Adrenal gland (tissue), 12 donors: ENCODE results near the gene DMD. TPM values are rescaled to one million over a fixed set of nuclear protein-coding genes. Genes with fewer than 3 reads are reported as not detected.

Source experiments
- DNase-seq, 7 donors: peaks; one replicate each; pipeline ENCODE4 v3.0.0-alpha.2; 2019 to 2020
- H3K27ac ChIP-seq, 5 donors: fragments of 200-600 bp; sonication (generic) in 4 of 5; 1 replicate in 3 of 5; 2 replicates in 2 of 5; pipeline versions ENCODE4 v1.5.1 to v1.8.0; 2016 to 2020; ENCODE audit warnings: mild to moderate bottlenecking in 1 of 5
- H3K27me3 ChIP-seq: fragments of 200-600 bp; 2 replicates; pipeline ENCODE4 v1.8.0; 2021
- H3K36me3 ChIP-seq, 2 donors: fragments of 200-600 bp; replicated peaks in 1 of 2; 1 replicate in 1 of 2; 2 replicates in 1 of 2; pipeline versions ENCODE4 v1.5.1 to v1.8.0; 2018 to 2022
- H3K4me1 ChIP-seq, 2 donors: fragments of 200-600 bp; replicated peaks in 1 of 2; 1 replicate in 1 of 2; 2 replicates in 1 of 2; pipeline versions ENCODE4 v1.5.1 to v1.8.0; 2018 to 2021
- H3K4me3 ChIP-seq, 4 donors: fragments of 200-600 bp; sonication (generic) in 3 of 4; one replicate each; pipeline ENCODE4 v1.5.1; 2016 to 2018
- H3K9me3 ChIP-seq, 3 donors: fragments of 200-600 bp; sonication (generic) in 1 of 3; replicated peaks in 1 of 3; 1 replicate in 2 of 3; 2 replicates in 1 of 3; pipeline versions ENCODE4 v1.5.1 to v1.8.0; 2016 to 2021
- CTCF ChIP-seq, 6 experiments: fragments of 450-650 bp in 4 of 6; fragments of 200-600 bp in 2 of 6; sonication (generic) in 1 of 6; IDR thresholded peaks; 1 replicate in 5 of 6; 2 replicates in 1 of 6; pipeline versions ENCODE4 v1.5.1 to v1.8.0; 2016 to 2021; ENCODE audit warnings: antibody characterized with exemption in 6 of 6, mild to moderate bottlenecking in 2 of 6, moderate library complexity in 1 of 6
- POLR2A ChIP-seq, 2 donors: fragments of 450-650 bp; IDR thresholded peaks; one replicate each; pipeline ENCODE4 v1.6.1; 2017; ENCODE audit warnings: antibody characterized with exemption in 2 of 2, mild to moderate bottlenecking in 2 of 2, moderate library complexity in 1 of 2
- WGBS, 4 donors: extraction: QIAGEN DNeasy Blood & Tissue Kit in 2 of 4; methylation state at CpG; one replicate each; pipeline versions ENCODE4 v1.1.5 to v1.1.7; 2013 to 2017; 5-methylcytosine and 5-hydroxymethylcytosine counted together
- intact Hi-C, 2 donors: fragments of 100-400 bp; cut with DNase I; formaldehyde crosslinking; loops; one replicate each; pipeline versions ENCODE4 v1.14.1 to v1.15.0; 2022 to 2023
- polyA plus RNA-seq, 3 donors: library from polyadenylated mRNA; stranded (reverse); fragments of 200-250 nt in 2 of 3; fragments of 350-450 nt in 1 of 3; fragmentation: Illumina TruSeq in 1 of 3; extraction: RNeasy Lipid Tissue Mini Kit (QIAGEN cat#74804) in 1 of 3; gene quantifications; one replicate each; pipeline ENCODE4 v1.2.3, GENCODE V29; 2013 to 2014
- total RNA-seq, 9 donors: library from RNA; depleted of rRNA in 4 of 9; stranded (reverse); fragments of >200 nt in 4 of 9; fragments of 120-200 nt in 1 of 9; fragmentation: NEBNext Ultra II Directional in 1 of 9; extraction: Animal tissue kit (Norgen Biotek cat#: 25700) in 1 of 9; gene quantifications; one replicate each; pipeline versions ENCODE4 v1.1.0 to v1.2.4, GENCODE V29; 2013 to 2023
- donor health status: healthy with polysubstance abuse.
- donor health status: Bipolar disorder and iron deficiency.
- donor health status: DM: yes; HTN: yes; CAD: no.
- donor health status: DM: no; HTN: no; CAD: no.
- donor health status: DM: no; HTN: no; CAD: no.
- donor health status: DM: yes; HTN: yes; CAD: no.

The DMD gene
- total and polyA plus RNA-seq, 12 donors = 14.6 to 89.7 (median 36.2) TPM

GRCh38 chrX:32948130-32948529 is 263.2 kb downstream of the DMD start:
- no peaks in the 10 kb centered on the region for H3K36me3 ChIP-seq
- TF ChIP-seq POLR2A (IDR thresholded peaks at IDR 0.05) (no peak), CTCF (IDR thresholded peaks at IDR 0.05) (no peak)
- DNase-seq = no peak
- no peak overlapping the region for H3K27ac ChIP-seq
- no peaks in the 10 kb centered on the region for H3K9me3 ChIP-seq
- no peak overlapping the region for H3K4me3 ChIP-seq
- intact Hi-C loops = no loop called here
- 58 to 90% (median 66%) methylated on average over 2 of the region's 2 CpGs for WGBS, 4 donors
- H3K4me1 ChIP-seq = no peaks in the 10 kb centered on the region
- H3K27me3 ChIP-seq = no peaks in the 10 kb centered on the region

GRCh38 chrX:32937043-32937442 is 274.3 kb downstream of the DMD start:
- no peaks in the 10 kb centered on the region for H3K36me3 ChIP-seq
- intact Hi-C loops = no loop called here
- H3K4me3 ChIP-seq = no peak overlapping the region
- WGBS, 4 donors = 50 to 67% (median 57%) methylated on average over 3 of the region's 3 CpGs
- TF ChIP-seq CTCF (IDR thresholded peaks at IDR 0.05) (no peak), POLR2A (IDR thresholded peaks at IDR 0.05) (no peak)
- H3K9me3 ChIP-seq = no peaks in the 10 kb centered on the region
- H3K27ac ChIP-seq = no peak overlapping the region
- no peaks in the 10 kb centered on the region for H3K4me1 ChIP-seq
- H3K27me3 ChIP-seq = no peaks in the 10 kb centered on the region
- DNase-seq = no peak

GRCh38 chrX:32933548-32933947 is 277.8 kb downstream of the DMD start:
- Histone ChIP-seq H3K27me3 (no peaks in the 10 kb centered on the region), H3K4me1 (no peaks in the 10 kb centered on the region), H3K27ac (no peak overlapping the region), H3K9me3 (no peaks in the 10 kb centered on the region), H3K36me3 (no peaks in the 10 kb centered on the region), H3K4me3 (no peak overlapping the region)
- 51 to 86% (median 73%) methylated on average over 4 to 5 of the region's 5 CpGs for WGBS, 4 donors
- DNase-seq = no peak
- intact Hi-C loops = no loop called here
- TF ChIP-seq CTCF (IDR thresholded peaks at IDR 0.05) (no peak), POLR2A (IDR thresholded peaks at IDR 0.05) (no peak)

GRCh38 chrX:32929040-32929439 is 282.3 kb downstream of the DMD start:
- no peak overlapping the region for H3K4me3 ChIP-seq
- no peaks in the 10 kb centered on the region for H3K36me3 ChIP-seq
- H3K4me1 ChIP-seq = no peaks in the 10 kb centered on the region
- H3K27ac ChIP-seq = no peak overlapping the region
- 72 to 95% (median 77%) methylated on average over 4 of the region's 4 CpGs for WGBS, 4 donors
- no peak for TF ChIP-seq POLR2A (IDR thresholded peaks at IDR 0.05)
- TF ChIP-seq CTCF (IDR thresholded peaks at IDR 0.05) = no peak
- DNase-seq = no peak
- H3K27me3 ChIP-seq = no peaks in the 10 kb centered on the region
- intact Hi-C loops = no loop called here
- H3K9me3 ChIP-seq = no peaks in the 10 kb centered on the region
